SK-N-SH treated with all-trans-retinoic acid at 6 μM for 48 hours (cell line): ENCODE data around the gene GJB4.

Experiments used
- ATAC-seq: fragments of 200-7000 bp; cut with Tn5 transposase; 3 replicates; pipeline ENCODE4 v1.9.1; 2020; ENCODE audit warnings: mild to moderate bottlenecking, moderate library complexity
- ARNTL ChIP-seq: fragments of 450-650 bp; formaldehyde crosslinking; IDR thresholded peaks from 2 replicates; pipeline ENCODE4 v1.5.0; 2020; ENCODE audit warnings: low read depth, mild to moderate bottlenecking, moderate library complexity, borderline replicate concordance
- BACH2 ChIP-seq: fragments of 250-450 bp; sonication (Bioruptor Pico); IDR thresholded peaks from 2 replicates; pipeline ENCODE4 v1.9.0; 2021; ENCODE audit warnings: mild to moderate bottlenecking, borderline replicate concordance
- CREB5 ChIP-seq: fragments of 250-450 bp; sonication (Bioruptor Pico); IDR thresholded peaks from 2 replicates; pipeline ENCODE4 v1.5.1; 2020; ENCODE audit warnings: low read depth, mild to moderate bottlenecking, moderate library complexity
- CSDC2 ChIP-seq: fragments of 250-450 bp; sonication (Bioruptor Pico); IDR thresholded peaks from 2 replicates; pipeline ENCODE4 v1.5.0; 2020; ENCODE audit warnings: mild to moderate bottlenecking, moderate library complexity
- CSRNP3 ChIP-seq: fragments of 250-450 bp; sonication (Bioruptor Pico); IDR thresholded peaks from 2 replicates; pipeline ENCODE4 v1.5.1; 2021; ENCODE audit warnings: mild to moderate bottlenecking, moderate library complexity
- ESRRG ChIP-seq: fragments of 250-450 bp; sonication (Bioruptor Pico); IDR thresholded peaks from 2 replicates; pipeline ENCODE4 v1.6.1; 2021; ENCODE audit warnings: mild to moderate bottlenecking
- GLIS3 ChIP-seq: fragments of 250-450 bp; sonication (Bioruptor Pico); IDR thresholded peaks from 2 replicates; pipeline ENCODE4 v1.5.0; 2020; ENCODE audit warnings: mild to moderate bottlenecking, moderate library complexity
- ISL1 ChIP-seq: fragments of 250-450 bp; sonication (Bioruptor Pico); IDR thresholded peaks from 2 replicates; pipeline ENCODE4 v2.1.2; 2022; ENCODE audit warnings: mild to moderate bottlenecking, moderate library complexity
- OSR1 ChIP-seq: fragments of 250-450 bp; sonication (Bioruptor Pico); IDR thresholded peaks from 2 replicates; pipeline ENCODE4 v1.8.0; 2022; ENCODE audit warnings: moderate library complexity, mild to moderate bottlenecking, inconsistent platforms
- PATZ1 ChIP-seq: fragments of 250-450 bp; sonication (Bioruptor Pico); IDR thresholded peaks from 2 replicates; pipeline ENCODE4 v1.8.0; 2020; ENCODE audit warnings: mild to moderate bottlenecking, moderate library complexity, borderline replicate concordance
- PPARA ChIP-seq: fragments of 250-450 bp; sonication (Bioruptor Pico); IDR thresholded peaks from 2 replicates; pipeline ENCODE4 v1.5.0; 2020; ENCODE audit warnings: mild to moderate bottlenecking, borderline replicate concordance
- RARB ChIP-seq: fragments of 250-450 bp; sonication (Bioruptor Pico); IDR thresholded peaks from 2 replicates; pipeline ENCODE4 v1.8.0; 2021; ENCODE audit warnings: mild to moderate bottlenecking, moderate library complexity
- SNAI2 ChIP-seq: fragments of 250-450 bp; sonication (Bioruptor Pico); IDR thresholded peaks from 2 replicates; pipeline ENCODE4 v1.5.0; 2020; ENCODE audit warnings: mild to moderate bottlenecking, moderate library complexity
- TOX ChIP-seq: fragments of 250-450 bp; sonication (Bioruptor Pico); IDR thresholded peaks from 2 replicates; pipeline ENCODE4 v1.8.0; 2021; ENCODE audit warnings: mild to moderate bottlenecking, moderate library complexity, borderline replicate concordance
- TSHZ2 ChIP-seq: fragments of 250-450 bp; sonication (Bioruptor Pico); IDR thresholded peaks from 2 replicates; pipeline ENCODE4 v1.5.0; 2020; ENCODE audit warnings: mild to moderate bottlenecking, moderate library complexity
- ZFP30 ChIP-seq: fragments of 450-650 bp; formaldehyde crosslinking; IDR thresholded peaks from 2 replicates; pipeline ENCODE4 v1.5.0; 2022; ENCODE audit warnings: mild to moderate bottlenecking, moderate library complexity
- ZNF565 ChIP-seq: fragments of 450-650 bp; formaldehyde crosslinking; conservative IDR thresholded peaks from 2 replicates; pipeline ENCODE4 v1.5.0; 2020; ENCODE audit warnings: low read depth, mild to moderate bottlenecking, moderate library complexity
- ZNF70 ChIP-seq: fragments of 450-650 bp; formaldehyde crosslinking; IDR thresholded peaks from 2 replicates; pipeline ENCODE4 v1.5.0; 2020; ENCODE audit warnings: mild to moderate bottlenecking, moderate library complexity

Gene GJB4

GRCh38 chr1:34712007-34712688 is 47.4 kb upstream of the GJB4 start:
- no peak for ATAC-seq
- no peak for TF ChIP-seq ARNTL (CRISPR knock-in tag)

- no peak for ATAC-seq
- TF ChIP-seq PATZ1 (CRISPR knock-in tag) (no peak), GLIS3 (CRISPR knock-in tag) (no peak), RARB (CRISPR knock-in tag) (no peak), TSHZ2 (CRISPR knock-in tag) (no peak), BACH2 (CRISPR knock-in tag) (no peak), CSRNP3 (CRISPR knock-in tag) (no peak), ISL1 (CRISPR knock-in tag) (no peak), CSDC2 (CRISPR knock-in tag) (no peak), ZFP30 (CRISPR knock-in tag) (no peak)
- TF ChIP-seq, all 23 proteins: peak for 0
Observed at GRCh38 chr1:34713443-34713842, 46.1 kb upstream of the GJB4 start.

- ATAC-seq: no peak
- TF ChIP-seq ARNTL (CRISPR knock-in tag): no peak
- no peak for TF ChIP-seq ZNF565 (CRISPR knock-in tag)
- no peak for TF ChIP-seq TOX (CRISPR knock-in tag)
- TF ChIP-seq PATZ1 (CRISPR knock-in tag): no peak
- no peak for TF ChIP-seq CREB5 (CRISPR knock-in tag)
- no peak for TF ChIP-seq GLIS3 (CRISPR knock-in tag)
- no peak for TF ChIP-seq ZNF70 (CRISPR knock-in tag)
- no peak for TF ChIP-seq ESRRG (CRISPR knock-in tag)
- TF ChIP-seq SNAI2 (CRISPR knock-in tag): no peak
- TF ChIP-seq PPARA (CRISPR knock-in tag): no peak
- no peak for TF ChIP-seq ISL1 (CRISPR knock-in tag)
- no peak for TF ChIP-seq CSRNP3 (CRISPR knock-in tag)
- no peak for TF ChIP-seq OSR1
Observed at GRCh38 chr1:34714386-34714785, 45.2 kb upstream of the GJB4 start.
